SK-MEL-5 (cell line): ENCODE measurements around the gene MUC22. TPM values are rescaled to one million over a fixed set of nuclear protein-coding genes. Genes with fewer than 3 reads are reported as not detected.
"Not testable (repeated sequence)": the region's sequence is repeated elsewhere in the genome, so short reads cannot be mapped to it uniquely, and the experiment has no call there.

Source experiments
- DNase-seq: peaks from one replicate; pipeline ENCODE4 v3.0.0-alpha.2; 2016; ENCODE audit warnings: low read depth, low spot score
- in situ Hi-C: cut with HindIII; loops from 2 replicates; pipeline ENCODE4 v1.10.0; 2016; ENCODE audit warnings: low sequenced_read_pairs, high pct_unique_total_duplicates, low pct_unique_long_range_greater_than_20kb
- total RNA-seq: library from RNA; depleted of rRNA; stranded (reverse); fragments of >200 nt; shearing (Covaris generic); gene quantifications from 2 replicates; pipeline ENCODE4 v1.2.3, GENCODE V29; 2014

MUC22 gene
- total RNA-seq, 1 experiment from 2014 or later, result not detected

GRCh38 chr6:31020631-31021255, 10.5 kb downstream of the MUC22 start:
- DNase-seq, in situ Hi-C loops: not testable (repeated sequence)

- DNase-seq, in situ Hi-C loops: not testable (repeated sequence)
Measured at GRCh38 chr6:31021705-31022531, 11.6 kb downstream of the MUC22 start.

- no peak for DNase-seq
- in situ Hi-C loops, result no loop called here
Measured at GRCh38 chr6:31025595-31025994, 15.3 kb downstream of the MUC22 start.

GRCh38 chr6:31031095-31031494, 20.8 kb downstream of the MUC22 start:
- no peak for DNase-seq
- in situ Hi-C loops, result no loop called here

- DNase-seq, result no peak
- in situ Hi-C loops, result no loop called here
Measured at GRCh38 chr6:31033075-31033474, 22.8 kb downstream of the MUC22 start.

- DNase-seq, result no peak
- in situ Hi-C loops, result no loop called here
Measured at GRCh38 chr6:31035862-31036497, 25.7 kb downstream of the MUC22 start.

- DNase-seq, result no peak
- in situ Hi-C loops, result no loop called here
Measured at GRCh38 chr6:31037169-31037568, 26.9 kb downstream of the MUC22 start.

- peak; percentile 24 for DNase-seq
Measured at GRCh38 chr6:31037682-31038081, 27.4 kb downstream of the MUC22 start.

GRCh38 chr6:31038559-31038958, 28.3 kb downstream of the MUC22 start:
- in situ Hi-C loops, result no loop called here
- DNase-seq, result no peak

More at GRCh38 chr6:31037682-31038081, 27.4 kb downstream of the MUC22 start:
- in situ Hi-C loops, result no loop called here

GRCh38 chr6:31040801-31041200, 30.5 kb downstream of the MUC22 start:
- DNase-seq, result no peak
- in situ Hi-C loops, result no loop called here

GRCh38 chr6:31041372-31041974, 31.2 kb downstream of the MUC22 start:
- DNase-seq, result no peak
- in situ Hi-C loops, result no loop called here

GRCh38 chr6:31042806-31043205, 32.5 kb downstream of the MUC22 start:
- in situ Hi-C loops, result no loop called here
- peak; percentile 76 for DNase-seq

GRCh38 chr6:31048099-31048498, 37.8 kb downstream of the MUC22 start:
- DNase-seq, result no peak

GRCh38 chr6:31049518-31049917, 39.2 kb downstream of the MUC22 start:
- no peak for DNase-seq
- in situ Hi-C loops, result no loop called here

More at GRCh38 chr6:31048099-31048498, 37.8 kb downstream of the MUC22 start:
- in situ Hi-C loops, result no loop called here

GRCh38 chr6:31053187-31053586, 42.9 kb downstream of the MUC22 start:
- in situ Hi-C loops, DNase-seq: not testable (repeated sequence)

GRCh38 chr6:31053873-31054272, 43.6 kb downstream of the MUC22 start:
- no peak for DNase-seq
- in situ Hi-C loops, result no loop called here

GRCh38 chr6:31055441-31055840, 45.2 kb downstream of the MUC22 start:
- no peak for DNase-seq
- in situ Hi-C loops, result no loop called here

GRCh38 chr6:31057426-31058003, 47.2 kb downstream of the MUC22 start:
- in situ Hi-C loops, result no loop called here
- DNase-seq, result no peak
